Neural cell (in vitro differentiated cells): ENCODE data around the gene IFITM10.

ENCODE experiments used
- CTCF ChIP-seq: fragments of 450-650 bp; IDR thresholded peaks from 2 replicates; pipeline ENCODE4 v1.5.1; 2014; ENCODE audit warnings: antibody characterized with exemption, mild to moderate bottlenecking, moderate library complexity; ENCODE audit not compliant: poor library complexity, severe bottlenecking
- EZH2 ChIP-seq: fragments of 200-600, 300-800 bp; shearing (Covaris generic), sonication (generic); IDR thresholded peaks from 2 replicates; pipeline ENCODE4 v1.6.1; 2014; ENCODE audit warnings: antibody characterized with exemption, low read length, borderline replicate concordance, mild to moderate bottlenecking; ENCODE audit not compliant: insufficient read depth, poor library complexity, severe bottlenecking
- POLR2AphosphoS5 ChIP-seq: IDR thresholded peaks from 2 replicates; pipeline ENCODE4 v1.6.1; 2012
- SMC3 ChIP-seq: fragments of 450-650 bp; conservative IDR thresholded peaks from 2 replicates; pipeline ENCODE4 v1.6.1; 2014; ENCODE audit warnings: antibody characterized with exemption, mild to moderate bottlenecking, moderate library complexity; ENCODE audit not compliant: poor library complexity

- TF ChIP-seq EZH2 (no peak), CTCF (no peak), POLR2AphosphoS5 (no peak), SMC3 (no peak)
Measured at GRCh38 chr11:1779806-1780699, 29.7 kb upstream of the IFITM10 start.
